Fibroblast of skin of left quadriceps (primary cell): Measurements from ENCODE around the gene FHDC1.

ENCODE experiments used
- DNase-seq, 2 experiments: peaks; one replicate each; pipeline ENCODE4 v3.0.0-alpha.2; 2013; ENCODE audit warnings: low read depth in 2 of 2

Gene FHDC1

GRCh38 chr4:152957437-152958171, 21.5 kb downstream of the FHDC1 start:
- no peak for DNase-seq

GRCh38 chr4:152959080-152959479, 23.0 kb downstream of the FHDC1 start:
- no peak for DNase-seq

GRCh38 chr4:152960082-152960481, 24.0 kb downstream of the FHDC1 start:
- DNase-seq = no peak

GRCh38 chr4:152961014-152961772, 25.1 kb downstream of the FHDC1 start:
- no peak for DNase-seq

GRCh38 chr4:152961773-152962115, 25.6 kb downstream of the FHDC1 start:
- DNase-seq = no peak

- DNase-seq = no peak
Observed at GRCh38 chr4:152962150-152962549, 26.0 kb downstream of the FHDC1 start.

- DNase-seq = no peak
Observed at GRCh38 chr4:152964335-152964734, 28.2 kb downstream of the FHDC1 start.

GRCh38 chr4:152965611-152966010, 29.5 kb downstream of the FHDC1 start:
- no peak for DNase-seq

- no peak for DNase-seq
Observed at GRCh38 chr4:152967907-152968306, 31.8 kb downstream of the FHDC1 start.

GRCh38 chr4:152968806-152969394, 32.8 kb downstream of the FHDC1 start:
- no peak for DNase-seq

GRCh38 chr4:152970102-152970820, 34.1 kb downstream of the FHDC1 start:
- peak; percentile 68 to 70 for DNase-seq

- DNase-seq = no peak
Observed at GRCh38 chr4:152971053-152971452, 34.9 kb downstream of the FHDC1 start.

GRCh38 chr4:152972821-152973628, 36.9 kb downstream of the FHDC1 start:
- DNase-seq = peak; percentile 78 to 81

GRCh38 chr4:152973629-152974467, 37.7 kb downstream of the FHDC1 start:
- DNase-seq = no peak

- no peak for DNase-seq
Observed at GRCh38 chr4:152974468-152975379, 38.6 kb downstream of the FHDC1 start.

GRCh38 chr4:152975380-152976211, 39.5 kb downstream of the FHDC1 start:
- DNase-seq = no peak

GRCh38 chr4:152976212-152976761, 40.2 kb downstream of the FHDC1 start:
- no peak for DNase-seq

GRCh38 chr4:152979731-152980330, 43.7 kb downstream of the FHDC1 start:
- DNase-seq = no peak
